WTC11 (cell line): ENCODE results near the gene VSTM2B. TPM values are rescaled to one million over a fixed set of nuclear protein-coding genes. Genes with fewer than 3 reads are reported as not detected.

ENCODE experiments used
- ATAC-seq: fragments of 200-7000 bp; cut with Tn5 transposase; 2 replicates; pipeline ENCODE4 v1.10.0; 2021; ENCODE audit warnings: mild to moderate bottlenecking, moderate library complexity
- CTCF ChIA-PET: fragments of 300-600 bp; sonication (Branson Sonifier 250); formaldehyde crosslinking; loops from one replicate; lab custom pipeline; 2021; ENCODE audit warnings: antibody characterized with exemption; lab: Charles Lee
- POLR2A ChIA-PET: fragments of 350-600 bp; sonication (Branson Sonifier 250); formaldehyde crosslinking; loops from one replicate; lab custom pipeline; 2021; ENCODE audit warnings: antibody characterized with exemption; lab: Charles Lee
- DNase-seq: peaks from one replicate; pipeline ENCODE4 v3.0.0; 2021; ENCODE audit warnings: low spot score
- H3K27ac Mint-ChIP-seq: 2 replicates; pipeline ENCODE4 v1.8.0; 2021; ENCODE audit warnings: mixed read lengths
- H3K27me3 Mint-ChIP-seq: 2 replicates; pipeline ENCODE4 v1.8.0; 2021; ENCODE audit warnings: low read depth, mild to moderate bottlenecking, moderate library complexity, mixed read lengths
- H3K36me3 Mint-ChIP-seq: 2 replicates; pipeline ENCODE4 v1.8.0; 2021; ENCODE audit warnings: mixed read lengths
- H3K4me1 Mint-ChIP-seq: 2 replicates; pipeline ENCODE4 v1.8.0; 2022; ENCODE audit warnings: mixed read lengths
- H3K4me3 Mint-ChIP-seq: 2 replicates; pipeline ENCODE4 v1.8.0; 2021; ENCODE audit warnings: mild to moderate bottlenecking, moderate library complexity, mixed read lengths
- H3K9me3 Mint-ChIP-seq: 2 replicates; pipeline ENCODE4 v1.8.0; 2021; ENCODE audit warnings: mixed read lengths
- ATF1 ChIP-seq: sonication (generic); formaldehyde crosslinking; IDR thresholded peaks from 2 replicates; pipeline ENCODE4 v1.8.1; 2023; ENCODE audit warnings: mild to moderate bottlenecking, moderate library complexity, missing genetic modification reagents
- ATF6 ChIP-seq: sonication (generic); formaldehyde crosslinking; IDR thresholded peaks from 2 replicates; pipeline ENCODE4 v1.8.1; 2023; ENCODE audit warnings: mild to moderate bottlenecking, missing genetic modification reagents
- CREB1 ChIP-seq: sonication (generic); formaldehyde crosslinking; IDR thresholded peaks from 2 replicates; pipeline ENCODE4 v1.8.0; 2023; ENCODE audit warnings: mild to moderate bottlenecking, missing genetic modification reagents
- E2F5 ChIP-seq: sonication (generic); formaldehyde crosslinking; IDR thresholded peaks from 2 replicates; pipeline ENCODE4 v1.8.1; 2022; ENCODE audit warnings: mild to moderate bottlenecking, moderate library complexity, missing genetic modification reagents
- ELF4 ChIP-seq: sonication (generic); formaldehyde crosslinking; IDR thresholded peaks from 2 replicates; pipeline ENCODE4 v1.8.1; 2022; ENCODE audit warnings: low read depth, mild to moderate bottlenecking, moderate library complexity, missing genetic modification reagents
- ETV6 ChIP-seq: sonication (generic); formaldehyde crosslinking; IDR thresholded peaks from 2 replicates; pipeline ENCODE4 v1.8.1; 2022; ENCODE audit warnings: mild to moderate bottlenecking, missing genetic modification reagents
- FOXP1 ChIP-seq: sonication (generic); formaldehyde crosslinking; IDR thresholded peaks from 2 replicates; pipeline ENCODE4 v1.8.0; 2022; ENCODE audit warnings: missing genetic modification reagents, mild to moderate bottlenecking, moderate library complexity, borderline replicate concordance
- FOXP4 ChIP-seq: sonication (generic); formaldehyde crosslinking; IDR thresholded peaks from 2 replicates; pipeline ENCODE4 v1.8.0; 2022; ENCODE audit warnings: mild to moderate bottlenecking, missing genetic modification reagents
- HMGXB4 ChIP-seq: sonication (generic); formaldehyde crosslinking; IDR thresholded peaks from 2 replicates; pipeline ENCODE4 v1.8.1; 2023; ENCODE audit warnings: mild to moderate bottlenecking, moderate library complexity, missing genetic modification reagents
- NR1H2 ChIP-seq: sonication (generic); formaldehyde crosslinking; IDR thresholded peaks from 2 replicates; pipeline ENCODE4 v1.9.0; 2021; ENCODE audit warnings: mild to moderate bottlenecking, moderate library complexity, missing genetic modification reagents
- PRDM15 ChIP-seq: sonication (generic); formaldehyde crosslinking; IDR thresholded peaks from 2 replicates; pipeline ENCODE4 v1.8.0; 2022; ENCODE audit warnings: missing genetic modification reagents
- TCF7 ChIP-seq: sonication (generic); formaldehyde crosslinking; IDR thresholded peaks from 2 replicates; pipeline ENCODE4 v1.8.0; 2022; ENCODE audit warnings: mild to moderate bottlenecking, low read depth, missing genetic modification reagents, moderate library complexity
- TP53 ChIP-seq: sonication (generic); formaldehyde crosslinking; IDR thresholded peaks from 2 replicates; pipeline ENCODE4 v1.8.1; 2023; ENCODE audit warnings: mild to moderate bottlenecking, missing genetic modification reagents
- USF1 ChIP-seq: sonication (generic); formaldehyde crosslinking; IDR thresholded peaks from 2 replicates; pipeline ENCODE4 v1.8.0; 2022; ENCODE audit warnings: mild to moderate bottlenecking, missing genetic modification reagents
- ZBTB21 ChIP-seq: sonication (generic); formaldehyde crosslinking; IDR thresholded peaks from 2 replicates; pipeline ENCODE4 v1.8.1; 2023; ENCODE audit warnings: mild to moderate bottlenecking, missing genetic modification reagents, borderline replicate concordance
- ZNF263 ChIP-seq: sonication (generic); formaldehyde crosslinking; IDR thresholded peaks from 2 replicates; pipeline ENCODE4 v1.8.1; 2022; ENCODE audit warnings: low read depth, mild to moderate bottlenecking, moderate library complexity, missing genetic modification reagents
- ZNF396 ChIP-seq: fragments of 250-450 bp; sonication (Bioruptor Pico); IDR thresholded peaks from 2 replicates; pipeline ENCODE4 v1.8.0; 2021; ENCODE audit warnings: mild to moderate bottlenecking, moderate library complexity, borderline replicate concordance
- ZNF416 ChIP-seq: fragments of 250-450 bp; sonication (Bioruptor Pico); IDR thresholded peaks from 2 replicates; pipeline ENCODE4 v1.9.0; 2021; ENCODE audit warnings: mild to moderate bottlenecking, inconsistent platforms
- ZNF532 ChIP-seq: fragments of 250-450 bp; sonication (Bioruptor Pico); IDR thresholded peaks from 2 replicates; pipeline ENCODE4 v1.9.0; 2021; ENCODE audit warnings: mild to moderate bottlenecking, borderline replicate concordance
- total RNA-seq: library from RNA; stranded (reverse); gene quantifications from 3 replicates; pipeline ENCODE4 v1.2.3, GENCODE V29; 2021

Gene VSTM2B
- total RNA-seq, 1 experiment from 2014 or later: 3.2 TPM

- TF ChIP-seq ZNF532: no peak
- TF ChIP-seq FOXP4 (CRISPR knock-in tag): no peak
- no peak for TF ChIP-seq NR1H2 (CRISPR knock-in tag)
- TF ChIP-seq E2F5: no peak
- TF ChIP-seq FOXP1 (CRISPR knock-in tag): no peak
Observed at GRCh38 chr19:29537601-29538000, 11.8 kb downstream of the VSTM2B start (continued).

GRCh38 chr19:29538146-29538545, 12.4 kb downstream of the VSTM2B start:
- CTCF ChIA-PET: interaction anchor here (1.5 to 3.2 kb wide), 2 partner anchors 7 to 10 kb away, joined by 4 to 11 read pairs; no protein-coding TSS in a partner anchor
- Mint-ChIP-seq H3K27me3 (no peaks in the 10 kb centered on the region; the same call in 1 of the 2 replicates), H3K9me3 (no peaks in the 10 kb centered on the region), H3K36me3 (no peaks in the 10 kb centered on the region), H3K27ac (no peak overlapping the region), H3K4me1 (peaks cover 11% of the 10 kb centered on the region), H3K4me3 (no peak overlapping the region)
- POLR2A ChIA-PET: no interaction called here
- ATAC-seq: no peak
- no peak for DNase-seq
- no peak for TF ChIP-seq USF1
- TF ChIP-seq ELF4 (CRISPR knock-in tag): no peak
- TF ChIP-seq ZNF396: no peak
- no peak for TF ChIP-seq ATF6 (CRISPR knock-in tag)
- no peak for TF ChIP-seq ZBTB21 (CRISPR knock-in tag)
- no peak for TF ChIP-seq ZNF416 (CRISPR knock-in tag)
- no peak for TF ChIP-seq HMGXB4 (CRISPR knock-in tag)
- no peak for TF ChIP-seq CREB1 (CRISPR knock-in tag)
- TF ChIP-seq ETV6 (CRISPR knock-in tag): no peak
- TF ChIP-seq ZNF263: no peak
- no peak for TF ChIP-seq TP53 (CRISPR knock-in tag)
- no peak for TF ChIP-seq FOXP4 (CRISPR knock-in tag)
- no peak for TF ChIP-seq TCF7 (CRISPR knock-in tag)
- TF ChIP-seq PRDM15 (CRISPR knock-in tag): no peak
- TF ChIP-seq ATF1: no peak
